Measurements from ENCODE around the gene GLI3.

GLI3 gene

GRCh38 chr7:42235741-42236161 lies 1.3 kb downstream of the GLI3 start:
- H3K4me3 Mint-ChIP-seq, result peak overlapping the region; percentile 98
- peak overlapping the region; percentile 98 for H3K27ac Mint-ChIP-seq
- no peaks in the 10 kb centered on the region for H3K9me3 Mint-ChIP-seq
- DNase-seq, result no peak
- peaks cover 74% of the 10 kb centered on the region for H3K4me1 Mint-ChIP-seq
- no peak for TF ChIP-seq CTCF (IDR thresholded peaks at IDR 0.05)
- peaks cover 11% of the 10 kb centered on the region for H3K36me3 Mint-ChIP-seq (ENCODE audit: low read depth)
- no peaks in the 10 kb centered on the region for H3K27me3 Mint-ChIP-seq (ENCODE audit: low read depth, poor library complexity)

GRCh38 chr7:42234736-42235135 lies 2.3 kb downstream of the GLI3 start:
- no peaks in the 10 kb centered on the region for H3K9me3 Mint-ChIP-seq
- no peaks in the 10 kb centered on the region for H3K27me3 Mint-ChIP-seq (ENCODE audit: low read depth, poor library complexity)
- H3K4me1 Mint-ChIP-seq, result peaks cover 74% of the 10 kb centered on the region
- H3K36me3 Mint-ChIP-seq (ENCODE audit: low read depth), result peaks cover 11% of the 10 kb centered on the region
- H3K27ac Mint-ChIP-seq, result peak overlapping the region; percentile 74
- H3K4me3 Mint-ChIP-seq, result peak overlapping the region; percentile 98
- DNase-seq, result no peak
- no peak for TF ChIP-seq CTCF (IDR thresholded peaks at IDR 0.05)

DNA sequence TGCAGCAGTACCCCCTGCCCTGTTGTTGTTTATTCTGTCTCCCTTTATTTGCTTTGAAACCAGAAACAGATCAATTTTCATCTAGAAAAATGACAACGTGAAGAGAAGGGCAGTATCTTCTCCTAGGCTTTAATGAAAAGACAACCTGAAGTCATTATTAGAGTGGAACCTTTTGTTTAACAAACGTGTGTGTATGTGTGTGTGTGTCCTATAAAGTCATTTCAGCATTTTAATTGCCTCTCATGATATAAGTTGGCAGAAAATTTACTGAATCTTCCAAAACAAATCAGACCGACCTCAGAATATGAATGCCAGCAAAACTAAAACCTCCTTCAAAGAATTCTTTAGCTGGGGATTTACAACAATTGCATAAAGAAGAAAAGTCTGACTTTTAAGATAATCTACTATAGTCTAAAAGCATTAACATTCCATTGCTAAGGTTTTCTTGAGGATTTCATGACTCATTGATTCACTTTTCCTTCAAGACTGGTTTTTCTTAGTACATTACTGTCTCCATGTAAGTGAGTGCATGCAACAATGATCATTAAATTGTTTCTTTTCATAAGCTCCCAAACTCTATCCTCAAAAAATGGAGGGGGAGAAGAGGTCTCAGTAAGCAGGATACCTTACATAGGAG lies 3.2 kb downstream of the GLI3 start:
- Mint-ChIP-seq H3K27ac (peak overlapping the region; percentile 94), H3K9me3 (no peaks in the 10 kb centered on the region), H3K4me3 (peak overlapping the region; percentile 98), H3K4me1 (peaks cover 74% of the 10 kb centered on the region), H3K27me3 (ENCODE audit: low read depth, poor library complexity) (no peaks in the 10 kb centered on the region), H3K36me3 (ENCODE audit: low read depth) (peaks cover 11% of the 10 kb centered on the region)
- no peak for TF ChIP-seq CTCF (IDR thresholded peaks at IDR 0.05)
- DNase-seq, result no peak

- H3K36me3 Mint-ChIP-seq (ENCODE audit: low read depth), result peaks cover 11% of the 10 kb centered on the region
- no peaks in the 10 kb centered on the region for H3K9me3 Mint-ChIP-seq
- no peak for DNase-seq
- H3K4me1 Mint-ChIP-seq, result peaks cover 74% of the 10 kb centered on the region
- no peaks in the 10 kb centered on the region for H3K27me3 Mint-ChIP-seq (ENCODE audit: low read depth, poor library complexity)
- H3K27ac Mint-ChIP-seq, result peak overlapping the region; percentile 94
- TF ChIP-seq CTCF (IDR thresholded peaks at IDR 0.05), result no peak
- H3K4me3 Mint-ChIP-seq, result peak overlapping the region; percentile 98
Measured at GRCh38 chr7:42233171-42233570, 3.8 kb downstream of the GLI3 start.

GRCh38 chr7:42232275-42232674 lies 4.7 kb downstream of the GLI3 start:
- peak; percentile 52 for DNase-seq
- TF ChIP-seq CTCF (IDR thresholded peaks at IDR 0.05), result no peak
- H3K36me3 Mint-ChIP-seq (ENCODE audit: low read depth), result peaks cover 11% of the 10 kb centered on the region
- no peaks in the 10 kb centered on the region for H3K9me3 Mint-ChIP-seq
- peaks cover 3% of the 10 kb centered on the region for H3K27me3 Mint-ChIP-seq (ENCODE audit: low read depth, poor library complexity)
- peak overlapping the region; percentile 98 for H3K4me3 Mint-ChIP-seq
- H3K4me1 Mint-ChIP-seq, result peaks cover 81% of the 10 kb centered on the region
- peak overlapping the region; percentile 94 for H3K27ac Mint-ChIP-seq
